GM18508 (cell line): ENCODE results near the gene RSPH1.

Source experiments
- ATAC-seq: cut with Tn5 transposase; IDR thresholded peaks from one replicate; pipeline ENCODE4 v1.9.1; 2021; ENCODE audit warnings: moderate number of reproducible peaks; ENCODE audit not compliant: insufficient read depth, unreplicated experiment

RSPH1 gene

GRCh38 chr21:42532466-42533181 lies 36.6 kb upstream of the RSPH1 start:
- ATAC-seq, result no peak

GRCh38 chr21:42531771-42532170 lies 35.7 kb upstream of the RSPH1 start:
- ATAC-seq, result no peak

- no peak for ATAC-seq
These were observed 34.1 kb upstream of the RSPH1 start for GRCh38 chr21:42530167-42530518.

GRCh38 chr21:42527489-42528158 lies 31.6 kb upstream of the RSPH1 start:
- ATAC-seq, result no peak

- no peak for ATAC-seq
These were observed 31.1 kb upstream of the RSPH1 start for GRCh38 chr21:42527127-42527488.

GRCh38 chr21:42526379-42526727 lies 30.3 kb upstream of the RSPH1 start:
- no peak for ATAC-seq

- no peak for ATAC-seq
These were observed 29.8 kb upstream of the RSPH1 start for GRCh38 chr21:42525676-42526378.

GRCh38 chr21:42525029-42525581 lies 29.1 kb upstream of the RSPH1 start:
- peak; percentile 16 for ATAC-seq

GRCh38 chr21:42524341-42525028 lies 28.5 kb upstream of the RSPH1 start:
- ATAC-seq, result peak; percentile 40

GRCh38 chr21:42523941-42524340 lies 27.9 kb upstream of the RSPH1 start:
- no peak for ATAC-seq

GRCh38 chr21:42523211-42523610 lies 27.2 kb upstream of the RSPH1 start:
- no peak for ATAC-seq

GRCh38 chr21:42522771-42523170 lies 26.7 kb upstream of the RSPH1 start:
- no peak for ATAC-seq

GRCh38 chr21:42522271-42522670 lies 26.2 kb upstream of the RSPH1 start:
- no peak for ATAC-seq

GRCh38 chr21:42521805-42522204 lies 25.8 kb upstream of the RSPH1 start:
- ATAC-seq, result no peak

GRCh38 chr21:42521384-42521783 lies 25.4 kb upstream of the RSPH1 start:
- ATAC-seq, result no peak

GRCh38 chr21:42520628-42521253 lies 24.7 kb upstream of the RSPH1 start:
- ATAC-seq, result no peak

- ATAC-seq, result no peak
These were observed 22.6 kb upstream of the RSPH1 start for GRCh38 chr21:42518626-42519025.

GRCh38 chr21:42518215-42518614 lies 22.2 kb upstream of the RSPH1 start:
- ATAC-seq, result no peak

- ATAC-seq, result no peak
These were observed 19.9 kb upstream of the RSPH1 start for GRCh38 chr21:42515708-42516502.

- ATAC-seq, result no peak
These were observed 18.8 kb upstream of the RSPH1 start for GRCh38 chr21:42514883-42515228.
